Measurements from ENCODE around the gene C14orf93.
A peak's percentile ranks its signal among the peaks of the same experiment; 100 is the strongest.

C14orf93 gene

GRCh38 chr14:22995889-22996625 lies 13.9 kb downstream of the C14orf93 start:
- DNase-seq (ENCODE audit: low read depth in 2 of 2) = no peak

- no peak for DNase-seq (ENCODE audit: low read depth in 2 of 2)
Measured at GRCh38 chr14:22994762-22995275, 15.1 kb downstream of the C14orf93 start.

DNA sequence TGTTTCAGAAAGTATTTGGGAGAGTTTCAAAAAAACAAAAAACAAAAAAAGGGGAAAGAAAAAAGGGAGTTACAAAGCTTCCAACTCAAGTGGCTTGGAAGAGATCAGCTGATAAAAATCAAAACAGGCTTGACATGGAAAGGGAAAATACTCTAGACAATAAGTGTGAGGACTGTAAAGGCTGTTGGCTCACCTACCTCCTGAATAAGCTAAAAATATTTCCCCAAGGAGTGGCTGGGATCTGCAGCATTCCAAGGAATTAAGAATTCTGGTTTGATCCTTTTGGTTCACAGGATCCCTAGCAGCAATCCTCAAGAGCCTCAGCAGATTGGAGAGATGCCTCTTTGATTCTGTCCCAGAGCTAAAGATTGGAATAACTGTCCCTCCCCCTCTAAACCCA lies 16.4 kb downstream of the C14orf93 start:
- no peak for DNase-seq (ENCODE audit: low read depth in 2 of 2)

DNA sequence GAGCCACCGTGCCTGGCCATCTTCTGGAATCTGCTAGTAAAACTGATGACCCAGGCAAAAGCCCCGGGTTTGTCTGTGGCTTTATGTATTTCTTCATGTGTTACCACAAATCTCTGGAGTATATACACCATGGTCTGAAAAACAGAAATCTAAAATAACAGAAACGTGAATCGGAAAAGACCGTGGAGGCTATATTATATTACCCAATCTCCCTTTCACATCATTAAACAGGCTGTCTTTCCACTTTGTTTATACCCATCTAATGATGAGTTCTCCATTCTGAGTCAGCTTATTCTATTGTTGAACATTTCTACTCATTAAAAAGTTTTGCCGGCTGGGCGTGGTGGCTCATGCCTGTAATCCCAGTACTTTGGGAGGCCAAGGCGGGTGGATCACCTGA lies 18.1 kb downstream of the C14orf93 start:
- no peak for DNase-seq (ENCODE audit: low read depth in 2 of 2)

DNA sequence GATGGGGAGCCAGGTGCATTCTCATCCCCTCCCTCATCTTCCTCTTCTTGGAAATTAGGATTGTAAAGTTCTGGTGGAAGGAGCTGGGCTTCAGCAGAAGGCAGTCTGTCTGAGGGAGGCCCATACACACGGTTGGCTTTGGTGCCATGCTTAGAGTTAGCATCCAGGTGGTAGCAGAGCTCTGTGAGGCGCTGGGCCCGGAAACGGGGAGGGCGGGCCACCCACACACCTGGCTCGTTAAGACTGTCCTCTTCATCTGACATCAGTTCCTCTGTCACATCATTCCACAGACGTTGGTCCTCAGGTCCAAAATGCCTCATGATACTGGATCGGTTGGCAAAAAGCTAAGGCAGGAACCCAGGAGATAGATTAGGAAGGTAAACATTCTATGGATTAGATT lies 22.7 kb downstream of the C14orf93 start:
- DNase-seq (ENCODE audit: low read depth in 2 of 2) = no peak

DNA sequence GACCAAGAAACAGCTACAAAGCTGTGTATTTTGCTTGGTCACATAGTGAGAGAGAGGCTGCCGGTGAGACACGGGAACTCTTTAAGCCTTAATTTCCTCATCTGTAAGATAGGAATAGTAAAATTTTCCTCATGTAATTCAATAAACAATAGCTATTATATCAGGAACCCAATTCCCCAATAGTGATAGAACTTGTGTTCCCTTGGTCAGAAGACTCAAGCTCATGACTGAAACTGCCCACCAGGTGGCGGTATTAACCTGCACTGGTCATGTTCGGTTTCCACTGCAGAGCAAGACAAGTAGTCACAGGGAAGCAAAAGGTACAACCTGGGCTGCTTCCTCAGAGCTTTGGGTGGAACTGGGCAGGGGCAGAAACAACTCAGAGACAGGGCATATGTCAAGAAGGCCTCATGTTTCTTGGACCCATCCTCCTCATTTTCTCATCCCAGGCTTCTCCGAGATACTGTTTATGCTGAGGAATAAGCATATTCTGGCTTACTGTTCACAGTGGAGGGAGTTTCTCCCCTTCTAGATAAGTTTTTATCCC lies 23.4 kb downstream of the C14orf93 start:
- peak; percentile 67 to 73 for DNase-seq (ENCODE audit: low read depth in 2 of 2)

GRCh38 chr14:22985894-22986507 lies 23.9 kb downstream of the C14orf93 start:
- no peak for DNase-seq (ENCODE audit: low read depth in 2 of 2)

- no peak for DNase-seq (ENCODE audit: low read depth in 2 of 2)
Measured at GRCh38 chr14:22984959-22985658, 24.8 kb downstream of the C14orf93 start.

DNA sequence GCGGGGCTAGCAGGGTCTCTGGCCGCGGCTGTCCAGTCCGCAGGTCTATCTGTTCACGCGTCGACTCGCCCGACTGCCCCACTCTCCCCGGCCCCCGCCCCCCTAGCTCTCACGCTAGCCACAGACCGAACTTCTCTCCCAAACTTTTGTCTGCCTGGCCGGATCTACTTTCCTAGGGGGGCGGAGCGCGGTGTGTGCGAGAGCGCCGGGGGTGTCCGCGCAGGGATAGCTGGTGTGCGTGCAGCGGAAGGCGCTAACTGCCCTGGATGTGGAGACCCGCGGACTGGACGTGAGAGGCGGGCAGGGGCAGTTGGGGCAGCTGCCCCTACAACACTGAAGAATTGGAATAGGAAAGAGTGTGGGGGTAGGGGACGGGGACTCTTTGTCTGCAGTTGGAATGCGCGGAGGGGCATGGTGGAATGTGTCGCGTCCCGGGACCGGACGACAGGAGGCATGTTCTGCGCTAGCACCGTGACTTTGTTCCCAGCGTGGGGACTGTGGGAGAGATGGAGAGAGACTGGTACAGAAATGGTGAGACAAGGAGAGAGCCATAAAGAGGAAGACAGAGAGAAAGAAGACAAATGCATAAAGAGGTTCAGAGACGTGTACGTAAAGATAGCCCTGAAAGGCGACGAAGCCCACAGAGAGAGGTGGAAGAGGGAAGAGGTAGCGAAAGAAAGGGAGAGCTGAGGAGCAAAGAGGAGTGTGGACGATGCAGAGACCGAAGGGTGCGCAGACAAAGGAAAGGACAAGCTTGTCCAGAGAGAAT lies 27.3 kb downstream of the C14orf93 start, which contains the start of gene AJUBA:
AJUBA (minus strand) TSS at position 75 of the 769 bp plus-strand sequence. CDS start 285 bp downstream, outside the sequence.
- peak; percentile 52 to 60 for DNase-seq (ENCODE audit: low read depth in 2 of 2)

- DNase-seq (ENCODE audit: low read depth in 2 of 2) = no peak
Measured at GRCh38 chr14:22981876-22982476, 28.0 kb downstream of the C14orf93 start.

DNA sequence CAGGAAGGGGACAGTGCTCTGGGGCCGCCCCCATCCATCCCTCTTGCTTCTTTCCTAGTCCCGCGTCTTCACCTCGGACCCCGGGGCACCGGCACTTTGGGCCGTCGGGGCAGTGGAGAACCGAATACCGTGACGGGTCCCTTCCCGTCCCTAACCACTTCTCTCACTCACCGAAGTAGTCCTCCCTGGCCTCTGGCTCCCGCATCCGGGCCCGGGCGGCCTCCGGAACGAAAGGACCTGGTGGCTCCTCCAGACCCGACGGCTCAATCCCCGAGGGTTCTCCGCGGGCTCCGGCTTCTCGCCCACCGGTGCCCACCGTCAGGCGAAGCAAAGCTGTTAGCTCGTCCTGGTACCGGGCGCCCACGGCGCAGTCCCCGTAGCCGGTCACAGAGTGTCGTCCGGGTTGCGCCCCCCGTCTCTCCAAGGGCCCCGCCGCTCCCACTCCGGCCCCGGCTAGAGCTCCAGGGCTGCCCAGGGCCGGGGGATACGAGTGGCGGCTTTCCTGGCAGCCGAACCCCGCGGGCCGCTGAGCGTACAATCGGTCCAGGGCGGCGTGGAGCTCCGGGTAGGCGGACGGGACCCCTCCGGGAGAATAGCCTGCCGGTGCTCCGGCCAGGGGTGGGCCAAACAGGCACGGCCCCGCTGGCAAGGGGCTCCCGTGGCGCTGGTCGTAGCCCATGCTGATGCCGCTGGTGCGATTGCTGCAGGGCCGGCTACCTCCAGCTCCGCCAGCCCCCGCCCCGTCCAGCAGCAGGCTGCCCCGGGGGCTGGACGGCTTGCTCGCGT lies 28.7 kb downstream of the C14orf93 start:
- DNase-seq (ENCODE audit: low read depth in 2 of 2) = no peak

DNA sequence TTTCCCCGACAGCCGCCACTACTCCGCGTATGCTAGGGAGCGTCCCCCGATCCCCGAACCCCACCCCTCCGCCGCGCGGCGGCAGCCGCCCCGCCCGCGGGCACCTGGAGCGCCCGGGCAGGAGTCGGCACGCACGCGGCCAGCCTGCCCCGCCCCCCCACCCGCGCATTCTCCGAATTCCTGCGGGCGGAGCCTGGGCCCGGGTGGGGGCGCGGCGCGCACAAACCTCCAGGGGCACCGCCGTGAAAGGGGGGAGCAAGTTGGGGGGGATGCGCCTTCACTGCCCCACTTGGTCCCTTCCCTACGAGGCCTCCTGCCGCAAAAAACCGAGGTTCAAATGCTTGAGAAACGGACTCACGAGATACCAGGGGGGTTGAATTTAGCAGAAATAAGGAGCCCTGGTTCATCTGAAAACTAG lies 29.3 kb downstream of the C14orf93 start:
- DNase-seq (ENCODE audit: low read depth in 2 of 2) = no peak

GRCh38 chr14:22979748-22980392 lies 30.1 kb downstream of the C14orf93 start:
- no peak for DNase-seq (ENCODE audit: low read depth in 2 of 2)

GRCh38 chr14:22978981-22979671 lies 30.8 kb downstream of the C14orf93 start:
- DNase-seq (ENCODE audit: low read depth in 2 of 2) = no peak

GRCh38 chr14:22978487-22978837 lies 31.5 kb downstream of the C14orf93 start:
- DNase-seq (ENCODE audit: low read depth in 2 of 2) = no peak

DNA sequence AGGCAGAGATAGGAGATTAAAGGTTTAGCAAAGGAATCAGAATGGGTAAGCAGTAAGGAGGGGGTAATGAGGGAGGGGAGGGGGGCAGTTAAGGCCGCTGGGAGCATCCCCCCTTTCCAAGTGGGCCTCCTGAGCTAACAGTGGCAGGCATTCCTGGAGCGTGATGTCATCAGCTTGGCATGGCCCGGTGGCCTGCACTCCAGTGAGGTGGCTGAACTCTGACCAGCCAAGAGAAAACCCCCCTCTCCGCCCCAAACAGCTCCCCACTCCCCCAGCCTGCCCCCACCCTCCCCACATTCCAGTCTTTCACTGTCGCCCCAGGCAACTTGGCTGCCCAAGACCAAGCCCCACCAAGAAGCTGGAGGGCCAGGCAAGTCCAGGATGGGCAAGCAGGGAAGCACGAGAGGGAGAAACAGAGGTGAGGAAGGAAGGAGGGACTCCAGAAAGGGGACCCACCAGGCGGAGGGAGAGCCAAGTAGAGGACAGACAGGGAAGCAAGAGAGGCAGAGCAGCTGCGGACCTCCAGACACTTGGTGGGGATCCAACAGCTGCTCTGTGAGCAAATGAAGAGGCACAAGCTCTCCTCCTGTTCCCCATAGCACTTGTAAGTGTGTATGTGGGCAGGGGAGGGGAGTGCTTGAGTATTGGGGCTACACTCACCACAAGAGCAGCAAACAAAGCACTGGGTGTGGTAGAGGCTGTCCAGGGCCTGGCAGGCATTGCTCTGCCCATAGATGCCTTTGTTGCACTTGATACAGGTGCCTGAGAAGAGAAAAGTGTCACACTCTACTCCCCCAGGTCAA lies 32.1 kb downstream of the C14orf93 start:
- no peak for DNase-seq (ENCODE audit: low read depth in 2 of 2)

- no peak for DNase-seq (ENCODE audit: low read depth in 2 of 2)
Measured at GRCh38 chr14:22977434-22977683, 32.6 kb downstream of the C14orf93 start.

GRCh38 chr14:22976620-22977433 lies 33.1 kb downstream of the C14orf93 start:
- no peak for DNase-seq (ENCODE audit: low read depth in 2 of 2)
